ENCODE results near the gene PRPH. TPM values are rescaled to one million over a fixed set of nuclear protein-coding genes. Genes with fewer than 3 reads are reported as not detected.

Gene PRPH
- total and polyA plus RNA-seq, 9 of the 15 experiments (the other 6 are each of a cell fraction or from before 2014, with no cell fraction given), result 0.27 to 1.9 (median 1.3) TPM; not detected in 1

DNA sequence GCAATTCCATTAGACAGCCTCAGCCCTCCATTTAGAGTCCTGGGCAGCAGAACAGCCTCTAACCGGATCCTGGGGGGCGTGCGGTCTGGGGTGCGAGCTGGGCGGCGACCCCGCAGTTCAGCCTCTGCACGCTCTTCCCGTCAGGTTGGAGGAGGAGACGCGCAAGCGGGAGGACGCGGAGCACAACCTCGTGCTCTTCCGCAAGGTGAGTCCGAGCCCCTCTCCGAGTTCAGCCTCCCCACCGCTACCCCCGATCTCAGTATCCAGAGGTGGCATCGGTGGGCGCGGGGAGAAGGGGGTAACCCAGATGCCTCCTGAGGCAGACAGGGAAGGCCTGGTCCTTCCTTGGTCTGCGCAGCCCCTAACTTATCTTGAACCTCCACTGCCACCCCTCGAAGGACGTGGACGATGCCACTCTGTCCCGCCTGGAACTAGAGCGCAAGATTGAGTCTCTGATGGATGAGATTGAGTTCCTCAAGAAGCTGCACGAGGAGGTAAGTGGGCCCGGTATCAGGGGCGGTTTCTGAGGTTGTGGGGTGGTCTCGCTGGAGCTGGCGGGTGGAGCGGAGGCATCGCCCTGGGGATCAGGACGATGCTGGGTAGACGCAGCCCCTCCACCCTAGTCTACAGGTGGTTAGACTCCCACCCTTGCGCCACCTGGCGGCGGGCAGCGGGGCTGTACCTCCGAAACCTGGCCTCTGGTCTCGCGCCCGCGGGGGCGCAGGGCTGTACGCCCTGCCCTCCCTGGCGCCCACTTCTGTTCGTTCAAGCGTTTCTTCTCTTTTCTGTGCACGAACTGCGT lies 1.3 kb downstream of the PRPH start (continued):
- TF ChIP-seq HCFC1 (IDR thresholded peaks at IDR 0.05; ENCODE audit: low read depth, low read length) (peak; percentile 23; the same call in 1 of the 2 replicates), ATF7 (IDR thresholded peaks at IDR 0.05) (0 out of 2 replicates have a peak, but pooled peaks have one; percentile 15), NFYB (IDR thresholded peaks at IDR 0.05; ENCODE audit: extremely low read depth, insufficient read length) (no peak), ESRRA (IDR thresholded peaks at IDR 0.05; ENCODE audit: borderline replicate concordance, low read depth) (peak; percentile 17; the same call in 1 of the 2 replicates), JUND (IDR thresholded peaks at IDR 0.05; ENCODE audit: borderline replicate concordance, low read depth, low read length) (0 out of 2 replicates have a peak, but pooled peaks have one; percentile 15), JUND (tag; IDR thresholded peaks at IDR 0.05; ENCODE audit: borderline replicate concordance, low read depth, low read length) (no peak; the same call in 2 of the 3 replicates), BCOR (IDR thresholded peaks at IDR 0.05) (peak; percentile 12; the same call in 1 of the 2 replicates), KLF16 (IDR thresholded peaks at IDR 0.05) (peak; percentile 67), ZBTB33 (CRISPR knock-in tag; IDR thresholded peaks at IDR 0.05) (peak; percentile 66), ZBTB7A (IDR thresholded peaks at IDR 0.05; ENCODE audit: borderline replicate concordance, control insufficient read depth, low read depth, low read length) (peak; percentile 82; the same call in 1 of the 2 replicates), RB1 (IDR thresholded peaks at IDR 0.05; ENCODE audit: low read depth) (peak; percentile 48; the same call in 1 of the 2 replicates), CHD4 (IDR thresholded peaks at IDR 0.05; ENCODE audit: insufficient read depth, insufficient replicate concordance, low read depth, low read length, poor library complexity, severe bottlenecking) (no peak), CHAMP1 (IDR thresholded peaks at IDR 0.05) (no peak), RFX1 (IDR thresholded peaks at IDR 0.05) (no peak), NBN (IDR thresholded peaks at IDR 0.05; ENCODE audit: low read depth) (0 out of 2 replicates have a peak, but pooled peaks have one; percentile 28), ZBTB9 (CRISPR knock-in tag; IDR thresholded peaks at IDR 0.05) (no peak), ZNF212 (CRISPR knock-in tag; IDR thresholded peaks at IDR 0.05) (no peak)
- TF ChIP-seq, protein P1, sequence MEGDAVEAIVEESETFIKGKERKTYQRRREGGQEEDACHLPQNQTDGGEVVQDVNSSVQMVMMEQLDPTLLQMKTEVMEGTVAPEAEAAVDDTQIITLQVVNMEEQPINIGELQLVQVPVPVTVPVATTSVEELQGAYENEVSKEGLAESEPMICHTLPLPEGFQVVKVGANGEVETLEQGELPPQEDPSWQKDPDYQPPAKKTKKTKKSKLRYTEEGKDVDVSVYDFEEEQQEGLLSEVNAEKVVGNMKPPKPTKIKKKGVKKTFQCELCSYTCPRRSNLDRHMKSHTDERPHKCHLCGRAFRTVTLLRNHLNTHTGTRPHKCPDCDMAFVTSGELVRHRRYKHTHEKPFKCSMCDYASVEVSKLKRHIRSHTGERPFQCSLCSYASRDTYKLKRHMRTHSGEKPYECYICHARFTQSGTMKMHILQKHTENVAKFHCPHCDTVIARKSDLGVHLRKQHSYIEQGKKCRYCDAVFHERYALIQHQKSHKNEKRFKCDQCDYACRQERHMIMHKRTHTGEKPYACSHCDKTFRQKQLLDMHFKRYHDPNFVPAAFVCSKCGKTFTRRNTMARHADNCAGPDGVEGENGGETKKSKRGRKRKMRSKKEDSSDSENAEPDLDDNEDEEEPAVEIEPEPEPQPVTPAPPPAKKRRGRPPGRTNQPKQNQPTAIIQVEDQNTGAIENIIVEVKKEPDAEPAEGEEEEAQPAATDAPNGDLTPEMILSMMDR (IDR thresholded peaks at IDR 0.05 in 2 of 3, conservative IDR thresholded peaks at IDR 0.05 in 1 of 3; ENCODE audit: insufficient read depth in 2 of 3, low read depth in 1 of 3, low read length in 3 of 3), result peak; percentile 81 to 92 (median 87)
- TF ChIP-seq, protein P2, sequence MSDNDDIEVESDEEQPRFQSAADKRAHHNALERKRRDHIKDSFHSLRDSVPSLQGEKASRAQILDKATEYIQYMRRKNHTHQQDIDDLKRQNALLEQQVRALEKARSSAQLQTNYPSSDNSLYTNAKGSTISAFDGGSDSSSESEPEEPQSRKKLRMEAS (CRISPR knock-in tag; IDR thresholded peaks at IDR 0.05), result peak; percentile 25; the same call in 1 of the 2 replicates

Measured in K562 (cell line).